H9 (cell line): Measurements from ENCODE around the gene KRTAP5-11. TPM values are rescaled to one million over a fixed set of nuclear protein-coding genes. Genes with fewer than 3 reads are reported as not detected.

Source experiments
- DNase-seq: peaks from one replicate; pipeline ENCODE4 v3.0.0-alpha.2; 2017
- H2AFZ ChIP-seq: one replicate; pipeline ENCODE4 v1.6.1; 2013; ENCODE audit warnings: mild to moderate bottlenecking, low read length, control low read depth, moderate library complexity
- H2AK5ac ChIP-seq: 2 replicates; pipeline ENCODE4 v1.6.1; 2013; ENCODE audit warnings: low read length, control low read depth, mixed read lengths; ENCODE audit not compliant: insufficient read length
- H2BK120ac ChIP-seq: one replicate; pipeline ENCODE4 v1.6.1; 2013; ENCODE audit warnings: low read depth, mild to moderate bottlenecking, low read length, control low read depth, inconsistent platforms; ENCODE audit not compliant: poor library complexity, severe bottlenecking
- H2BK12ac ChIP-seq: 2 replicates; pipeline ENCODE4 v1.6.1; 2013; ENCODE audit warnings: low read length, control low read depth, mixed read lengths, low read depth; ENCODE audit not compliant: insufficient read length
- H2BK15ac ChIP-seq: 2 replicates; pipeline ENCODE4 v1.6.1; 2013; ENCODE audit warnings: low read depth, low read length, control low read depth
- H2BK20ac ChIP-seq: one replicate; pipeline ENCODE4 v1.6.1; 2013; ENCODE audit warnings: low read depth, mild to moderate bottlenecking, low read length, control low read depth, inconsistent platforms; ENCODE audit not compliant: poor library complexity, severe bottlenecking
- H2BK5ac ChIP-seq: 2 replicates; pipeline ENCODE4 v1.6.1; 2013; ENCODE audit warnings: low read length, control low read depth, mixed read lengths; ENCODE audit not compliant: insufficient read length
- H3K14ac ChIP-seq: 2 replicates; pipeline ENCODE4 v1.6.1; 2013; ENCODE audit warnings: low read length, control low read depth; ENCODE audit not compliant: insufficient read depth
- H3K18ac ChIP-seq: 2 replicates; pipeline ENCODE4 v1.6.1; 2013; ENCODE audit warnings: low read depth, mild to moderate bottlenecking, mixed read lengths, low read length, control low read depth; ENCODE audit not compliant: insufficient read length
- H3K23ac ChIP-seq: 2 replicates; pipeline ENCODE4 v1.6.1; 2013; ENCODE audit warnings: low read length, control low read depth, mixed read lengths, low read depth; ENCODE audit not compliant: insufficient read length
- H3K23me2 ChIP-seq: 2 replicates; pipeline ENCODE4 v1.6.1; 2013; ENCODE audit warnings: low read depth, mild to moderate bottlenecking, mixed read lengths, low read length, control low read depth; ENCODE audit not compliant: insufficient read length, poor library complexity, severe bottlenecking
- H3K27ac ChIP-seq: 2 replicates; pipeline ENCODE4 v1.5.1; 2013; ENCODE audit warnings: low read length, control low read depth, mixed read lengths, low read depth; ENCODE audit not compliant: insufficient read length
- H3K27me3 ChIP-seq: 2 replicates; pipeline ENCODE4 v1.6.1; 2013; ENCODE audit warnings: low read length, control low read depth, inconsistent platforms; ENCODE audit not compliant: insufficient read depth
- H3K4ac ChIP-seq: 2 replicates; pipeline ENCODE4 v1.6.1; 2013; ENCODE audit warnings: low read depth, mild to moderate bottlenecking, control low read depth, inconsistent platforms, low read length, moderate library complexity
- H3K4me1 ChIP-seq: 2 replicates; pipeline ENCODE4 v1.6.1; 2013; ENCODE audit warnings: low read length, control low read depth, inconsistent platforms; ENCODE audit not compliant: insufficient read depth
- H3K4me2 ChIP-seq: 2 replicates; pipeline ENCODE4 v1.6.1; 2013; ENCODE audit warnings: low read length, control low read depth, mixed read lengths; ENCODE audit not compliant: insufficient read length, insufficient read depth
- H3K56ac ChIP-seq: 2 replicates; pipeline ENCODE4 v1.6.1; 2013; ENCODE audit warnings: low read depth, mild to moderate bottlenecking, mixed read lengths, low read length, control low read depth; ENCODE audit not compliant: insufficient read length
- H3K79me1 ChIP-seq: 2 replicates; pipeline ENCODE4 v1.6.1; 2013; ENCODE audit warnings: low read depth, mild to moderate bottlenecking, moderate library complexity, low read length, control low read depth, inconsistent platforms; ENCODE audit not compliant: insufficient read depth, poor library complexity, severe bottlenecking
- H3K79me2 ChIP-seq: 2 replicates; pipeline ENCODE4 v1.6.1; 2013; ENCODE audit warnings: low read length, control low read depth, inconsistent platforms; ENCODE audit not compliant: insufficient read depth
- H3K9ac ChIP-seq: 2 replicates; pipeline ENCODE4 v1.6.1; 2013; ENCODE audit warnings: low read length, control low read depth, mixed read lengths; ENCODE audit not compliant: insufficient read length; ENCODE audit errors: extremely low read depth
- H3K9me3 ChIP-seq: one replicate; pipeline ENCODE4 v1.6.1; 2013; ENCODE audit warnings: low read depth, low read length, inconsistent platforms; ENCODE audit not compliant: control insufficient read depth
- H3T11ph ChIP-seq: one replicate; pipeline ENCODE4 v1.6.1; 2013; ENCODE audit warnings: mild to moderate bottlenecking, low read length, control low read depth, inconsistent platforms
- H4K20me1 ChIP-seq: one replicate; pipeline ENCODE4 v1.6.1; 2013; ENCODE audit not compliant: control insufficient read depth, insufficient read length, insufficient read depth
- H4K5ac ChIP-seq: 2 replicates; pipeline ENCODE4 v1.6.1; 2013; ENCODE audit warnings: low read depth, mild to moderate bottlenecking, mixed read lengths, low read length, control low read depth; ENCODE audit not compliant: insufficient read length
- H4K8ac ChIP-seq: replicated peaks from 2 replicates; pipeline ENCODE4 v1.6.1; 2013; ENCODE audit warnings: low read length, control low read depth, mixed read lengths, low read depth; ENCODE audit not compliant: insufficient read length
- H4K91ac ChIP-seq: 2 replicates; pipeline ENCODE4 v1.6.1; 2013; ENCODE audit warnings: low read depth, mild to moderate bottlenecking, moderate library complexity, mixed read lengths, low read length, control low read depth; ENCODE audit not compliant: insufficient read length
- H3K27ac Mint-ChIP-seq, 3 experiments: 2 replicates in 2 of 3; 3 replicates in 1 of 3; pipeline ENCODE4 v1.8.0; 2020 to 2021; ENCODE audit warnings: mixed read lengths in 3 of 3, mild to moderate bottlenecking in 1 of 3, moderate library complexity in 1 of 3
- H3K27me3 Mint-ChIP-seq: 2 replicates; pipeline ENCODE4 v1.8.0; 2021; ENCODE audit warnings: low read depth, mild to moderate bottlenecking, moderate library complexity, mixed read lengths
- H3K36me3 Mint-ChIP-seq, 3 experiments: 2 replicates in 2 of 3; 3 replicates in 1 of 3; pipeline ENCODE4 v1.8.0; 2020 to 2021; ENCODE audit warnings: low read depth in 3 of 3, mixed read lengths in 3 of 3; ENCODE audit not compliant: insufficient read depth in 1 of 3
- H3K4me1 Mint-ChIP-seq, 2 experiments: 2 replicates each; pipeline ENCODE4 v1.8.0; 2020; ENCODE audit warnings: mixed read lengths in 2 of 2
- H3K4me3 Mint-ChIP-seq, 2 experiments: 2 replicates in 1 of 2; 3 replicates in 1 of 2; pipeline ENCODE4 v1.8.0; 2020 to 2021; ENCODE audit warnings: mild to moderate bottlenecking in 2 of 2, mixed read lengths in 2 of 2, moderate library complexity in 1 of 2
- H3K9me3 Mint-ChIP-seq, 2 experiments: 2 replicates in 1 of 2; 3 replicates in 1 of 2; pipeline ENCODE4 v1.8.0; 2020; ENCODE audit warnings: mild to moderate bottlenecking in 2 of 2, mixed read lengths in 2 of 2, moderate library complexity in 1 of 2
- WGBS: extraction: QIAGEN DNeasy Blood & Tissue Kit; methylation state at CpG from one replicate; pipeline ENCODE4 v1.1.7; 2013; ENCODE audit warnings: missing lambda C conversion rate, low lambda C conversion rate, mixed read lengths; ENCODE audit not compliant: insufficient read length; ENCODE audit errors: extremely low coverage; 5-methylcytosine and 5-hydroxymethylcytosine counted together
- total RNA-seq: library from RNA; stranded (reverse); gene quantifications from 2 replicates; pipeline ENCODE4 v1.2.1, GENCODE V29; 2021
- TF ChIP-seq, protein P1 (sequence below): fragments of 200-600 bp; sonication (generic); conservative IDR thresholded peaks from 3 replicates; pipeline ENCODE4 v1.8.0; 2021; ENCODE audit warnings: antibody characterized with exemption, mild to moderate bottlenecking

The KRTAP5-11 gene
- total RNA-seq, 1 experiment from 2014 or later: not detected

DNA sequence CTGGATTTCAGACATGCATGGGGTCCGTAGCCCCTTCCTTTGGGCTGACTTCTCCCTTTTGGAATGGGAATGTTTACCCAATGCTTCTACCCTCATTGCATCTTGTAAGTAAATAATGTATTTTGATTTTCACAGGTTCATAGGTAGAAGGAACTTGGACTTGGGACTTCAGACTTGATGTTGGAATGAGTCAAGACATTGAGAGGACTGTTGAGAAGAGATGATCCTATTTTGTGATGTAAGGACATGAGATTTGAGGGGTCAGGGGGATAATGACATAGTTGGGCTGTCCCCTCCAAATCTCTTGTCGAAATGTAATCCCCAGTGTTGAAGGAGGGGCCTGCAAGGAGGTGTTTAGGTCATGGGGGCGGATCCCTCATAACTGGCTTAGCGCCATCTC is 18.2 kb downstream of the KRTAP5-11 start:
- no peak overlapping the region for H2AK5ac ChIP-seq
- no peaks in the 10 kb centered on the region for H3K79me1 ChIP-seq
- no peak overlapping the region for H2BK5ac ChIP-seq
- Mint-ChIP-seq H3K4me1 (peaks cover 29 to 32% of the 10 kb centered on the region in 2 experiments), H3K27me3 (peaks cover 31% of the 10 kb centered on the region), H3K9me3 (peaks cover 5 to 7% of the 10 kb centered on the region in 2 experiments; a peak in 3 of 5 replicates), H3K27ac (no peak overlapping the region), H3K4me3 (no peak overlapping the region), H3K36me3 (no peaks in the 10 kb centered on the region)
- H3T11ph ChIP-seq: no peak overlapping the region
- H3K23ac ChIP-seq: no peak overlapping the region
- H3K56ac ChIP-seq: no peak overlapping the region
- no peak overlapping the region for H4K91ac ChIP-seq
- H3K9ac ChIP-seq: no peak overlapping the region
- no peak overlapping the region for H3K14ac ChIP-seq
- H2BK12ac ChIP-seq: no peak overlapping the region
- no peak overlapping the region for H2AFZ ChIP-seq
- H3K23me2 ChIP-seq: no peaks in the 10 kb centered on the region
- H3K4me2 ChIP-seq: no peak overlapping the region
- no peak overlapping the region for H2BK20ac ChIP-seq
- no peak overlapping the region for H4K8ac ChIP-seq
- H3K4me1 ChIP-seq: no peaks in the 10 kb centered on the region; the same call in 1 of the 2 replicates
- H4K20me1 ChIP-seq: no peaks in the 10 kb centered on the region
- no peak for DNase-seq
- H3K27ac ChIP-seq: no peak overlapping the region
- WGBS: no CpG with 5 or more reads among the region's 4 CpGs
- no peak overlapping the region for H4K5ac ChIP-seq
- no peaks in the 10 kb centered on the region for H3K79me2 ChIP-seq
- H2BK15ac ChIP-seq: no peak overlapping the region
- H3K9me3 ChIP-seq: no peaks in the 10 kb centered on the region
- H2BK120ac ChIP-seq: no peak overlapping the region
- no peaks in the 10 kb centered on the region for H3K27me3 ChIP-seq
- no peak overlapping the region for H3K18ac ChIP-seq
- no peak overlapping the region for H3K4ac ChIP-seq
- TF ChIP-seq, protein P1, sequence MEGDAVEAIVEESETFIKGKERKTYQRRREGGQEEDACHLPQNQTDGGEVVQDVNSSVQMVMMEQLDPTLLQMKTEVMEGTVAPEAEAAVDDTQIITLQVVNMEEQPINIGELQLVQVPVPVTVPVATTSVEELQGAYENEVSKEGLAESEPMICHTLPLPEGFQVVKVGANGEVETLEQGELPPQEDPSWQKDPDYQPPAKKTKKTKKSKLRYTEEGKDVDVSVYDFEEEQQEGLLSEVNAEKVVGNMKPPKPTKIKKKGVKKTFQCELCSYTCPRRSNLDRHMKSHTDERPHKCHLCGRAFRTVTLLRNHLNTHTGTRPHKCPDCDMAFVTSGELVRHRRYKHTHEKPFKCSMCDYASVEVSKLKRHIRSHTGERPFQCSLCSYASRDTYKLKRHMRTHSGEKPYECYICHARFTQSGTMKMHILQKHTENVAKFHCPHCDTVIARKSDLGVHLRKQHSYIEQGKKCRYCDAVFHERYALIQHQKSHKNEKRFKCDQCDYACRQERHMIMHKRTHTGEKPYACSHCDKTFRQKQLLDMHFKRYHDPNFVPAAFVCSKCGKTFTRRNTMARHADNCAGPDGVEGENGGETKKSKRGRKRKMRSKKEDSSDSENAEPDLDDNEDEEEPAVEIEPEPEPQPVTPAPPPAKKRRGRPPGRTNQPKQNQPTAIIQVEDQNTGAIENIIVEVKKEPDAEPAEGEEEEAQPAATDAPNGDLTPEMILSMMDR: no peak
